Measurements from ENCODE around the gene RHOC. TPM values are rescaled to one million over a fixed set of nuclear protein-coding genes. Genes with fewer than 3 reads are reported as not detected.
A peak's percentile ranks its signal among the peaks of the same experiment; 100 is the strongest.

Gene RHOC
- total RNA-seq, 1 donor, result 68.4 TPM

GRCh38 chr1:112703706-112704105 is 3.2 kb downstream of the RHOC start:
- no peak for DNase-seq (ENCODE audit: low read depth in 2 of 3, low spot score in 2 of 3)

- DNase-seq (ENCODE audit: low read depth in 2 of 3, low spot score in 2 of 3), result no peak
Observed at GRCh38 chr1:112702420-112703261, 4.3 kb downstream of the RHOC start.

- DNase-seq (ENCODE audit: low read depth in 2 of 3, low spot score in 2 of 3), result no peak
Observed at GRCh38 chr1:112702067-112702395, 4.9 kb downstream of the RHOC start.

GRCh38 chr1:112701227-112702066 is 5.5 kb downstream of the RHOC start:
- DNase-seq (ENCODE audit: low read depth in 2 of 3, low spot score in 2 of 3), result no peak

- peak in 2 of 3 donors; percentile 97 to 98 for DNase-seq (ENCODE audit: low read depth in 2 of 3, low spot score in 2 of 3)
Observed at GRCh38 chr1:112700290-112701226, 6.4 kb downstream of the RHOC start.

- DNase-seq (ENCODE audit: low read depth in 2 of 3, low spot score in 2 of 3), result no peak
Observed at GRCh38 chr1:112699425-112700144, 7.3 kb downstream of the RHOC start.

GRCh38 chr1:112698366-112699310 is 8.3 kb downstream of the RHOC start:
- DNase-seq (ENCODE audit: low read depth in 2 of 3, low spot score in 2 of 3), result no peak

GRCh38 chr1:112697781-112698201 is 9.1 kb downstream of the RHOC start:
- no peak for DNase-seq (ENCODE audit: low read depth in 2 of 3, low spot score in 2 of 3)

GRCh38 chr1:112696578-112697314 is 10.2 kb downstream of the RHOC start:
- no peak for DNase-seq (ENCODE audit: low read depth in 2 of 3, low spot score in 2 of 3)

- DNase-seq (ENCODE audit: low read depth in 2 of 3, low spot score in 2 of 3), result no peak
Observed at GRCh38 chr1:112695276-112695675, 11.7 kb downstream of the RHOC start.

- no peak for DNase-seq (ENCODE audit: low read depth in 2 of 3, low spot score in 2 of 3)
Observed at GRCh38 chr1:112694363-112694929, 12.5 kb downstream of the RHOC start.

- no peak for DNase-seq (ENCODE audit: low read depth in 2 of 3, low spot score in 2 of 3)
Observed at GRCh38 chr1:112693821-112694220, 13.1 kb downstream of the RHOC start.

- no peak for DNase-seq (ENCODE audit: low read depth in 2 of 3, low spot score in 2 of 3)
Observed at GRCh38 chr1:112692681-112693080, 14.2 kb downstream of the RHOC start.

- DNase-seq (ENCODE audit: low read depth in 2 of 3, low spot score in 2 of 3), result no peak
Observed at GRCh38 chr1:112689842-112690237, 17.1 kb downstream of the RHOC start.

GRCh38 chr1:112689196-112689841 is 17.6 kb downstream of the RHOC start:
- DNase-seq (ENCODE audit: low read depth in 2 of 3, low spot score in 2 of 3), result no peak

- DNase-seq (ENCODE audit: low read depth in 2 of 3, low spot score in 2 of 3), result no peak
Observed at GRCh38 chr1:112688781-112689193, 18.1 kb downstream of the RHOC start.

GRCh38 chr1:112687785-112688496 is 19.0 kb downstream of the RHOC start:
- no peak for DNase-seq (ENCODE audit: low read depth in 2 of 3, low spot score in 2 of 3)
